ENCODE data around the gene PRF1.

Gene PRF1

DNA sequence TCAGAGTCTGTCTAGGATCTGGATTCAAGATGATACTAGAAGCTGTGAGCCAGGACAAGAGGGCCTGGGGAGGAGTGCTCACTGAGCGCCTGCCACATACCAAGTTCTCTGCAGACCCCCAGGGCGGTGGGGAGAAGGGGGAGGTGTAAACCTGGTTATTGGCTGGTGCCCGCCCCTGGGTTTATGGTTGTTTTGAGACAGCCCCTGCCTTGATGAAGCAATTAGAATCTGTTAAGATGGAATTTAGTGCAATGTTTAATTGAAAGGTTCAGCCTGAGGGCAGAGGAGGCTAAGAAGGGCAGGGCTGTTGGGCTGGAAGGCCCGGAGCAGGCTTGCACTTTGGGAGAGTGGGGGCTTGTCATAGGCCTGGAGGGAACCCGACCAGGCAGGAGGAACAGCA lies 42.7 kb downstream of the PRF1 start:
- DNase-seq (ENCODE audit: low read depth) = no peak

DNA sequence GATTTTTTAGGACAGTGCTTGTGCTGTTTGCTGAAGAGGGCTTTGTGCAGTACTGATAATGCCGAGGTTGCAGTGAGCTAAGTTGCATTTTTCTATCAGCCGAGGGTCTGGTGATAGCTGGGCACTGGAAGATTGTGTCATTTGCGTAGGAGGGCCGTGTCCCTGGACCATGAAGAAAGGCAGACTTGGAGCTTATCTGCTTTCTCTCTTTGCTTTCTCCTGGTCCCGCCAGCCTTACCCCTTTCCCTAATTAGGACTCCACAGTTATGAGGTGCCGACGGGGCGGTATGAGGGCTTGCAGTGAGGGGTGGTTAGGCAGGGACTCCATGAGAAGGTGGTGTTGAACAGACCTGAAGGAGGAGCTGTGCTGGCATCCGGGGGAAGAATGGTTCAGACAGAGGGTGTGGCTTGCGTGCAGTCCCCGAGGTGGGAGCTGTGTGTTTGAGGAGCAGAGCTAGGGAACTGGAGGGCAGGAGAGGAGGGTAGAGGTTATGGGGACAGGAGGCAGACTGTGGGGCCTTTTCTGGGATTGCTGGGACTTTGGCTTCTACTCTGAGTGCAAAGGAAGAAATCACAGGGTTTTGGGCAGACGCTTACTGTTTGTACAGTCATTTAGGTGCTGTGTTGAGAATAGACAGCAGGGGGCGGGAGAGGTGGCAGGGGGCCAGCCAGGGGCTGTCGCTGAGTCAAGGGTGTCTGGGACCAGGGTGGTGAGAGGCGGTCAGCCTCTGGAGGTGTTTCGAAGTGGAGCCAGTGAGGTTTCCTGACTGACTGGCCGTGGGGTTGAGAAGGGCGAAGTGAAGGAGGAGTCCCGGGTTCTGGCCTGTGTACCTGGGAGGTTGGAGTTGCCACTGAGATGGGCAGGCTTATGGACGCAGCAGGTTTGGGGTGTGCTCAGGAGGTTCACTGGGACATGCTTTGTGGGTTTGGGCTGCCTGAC lies 43.4 kb downstream of the PRF1 start:
- DNase-seq (ENCODE audit: low read depth) = peak; percentile 67

DNA sequence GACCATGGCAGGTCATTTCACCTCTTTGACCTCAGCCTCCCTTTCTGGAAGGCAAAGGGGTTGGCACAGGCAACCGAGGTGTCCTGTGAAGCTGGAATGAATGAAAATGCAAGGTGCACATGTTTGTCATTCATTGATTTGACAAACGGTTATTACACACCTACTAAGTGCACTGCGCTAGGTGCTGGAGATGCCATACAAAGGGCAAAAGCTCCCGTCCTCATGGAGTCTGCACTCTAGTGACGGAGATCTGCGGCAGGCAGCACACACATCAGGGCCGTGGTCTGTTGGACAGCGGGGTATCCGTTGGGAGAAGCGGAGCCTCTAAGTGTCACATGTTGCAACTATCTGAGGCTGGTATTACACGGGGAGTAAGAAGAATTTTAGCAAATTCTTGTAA lies 44.2 kb downstream of the PRF1 start:
- no peak for DNase-seq (ENCODE audit: low read depth)

DNA sequence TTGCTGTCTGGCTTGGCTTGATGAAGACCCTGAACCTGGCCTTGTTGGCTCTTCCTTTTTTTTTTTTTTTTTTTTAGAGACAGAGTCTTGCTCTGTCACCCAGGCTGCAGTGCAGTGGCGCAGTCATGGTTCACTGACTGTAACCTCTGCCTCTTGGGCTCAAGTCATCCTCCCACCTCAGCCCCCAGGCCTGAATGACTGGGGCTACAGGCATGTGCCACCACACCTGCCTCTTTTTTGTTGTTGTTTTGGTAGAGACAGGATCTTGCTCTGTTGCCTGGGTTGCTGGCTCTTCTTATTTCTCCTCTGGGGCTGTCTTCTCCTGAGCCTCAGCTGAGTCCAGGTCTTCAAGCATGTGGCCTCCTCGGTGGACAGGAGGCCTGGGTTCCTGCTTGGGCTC lies 44.7 kb downstream of the PRF1 start:
- no peak for DNase-seq (ENCODE audit: low read depth)

DNA sequence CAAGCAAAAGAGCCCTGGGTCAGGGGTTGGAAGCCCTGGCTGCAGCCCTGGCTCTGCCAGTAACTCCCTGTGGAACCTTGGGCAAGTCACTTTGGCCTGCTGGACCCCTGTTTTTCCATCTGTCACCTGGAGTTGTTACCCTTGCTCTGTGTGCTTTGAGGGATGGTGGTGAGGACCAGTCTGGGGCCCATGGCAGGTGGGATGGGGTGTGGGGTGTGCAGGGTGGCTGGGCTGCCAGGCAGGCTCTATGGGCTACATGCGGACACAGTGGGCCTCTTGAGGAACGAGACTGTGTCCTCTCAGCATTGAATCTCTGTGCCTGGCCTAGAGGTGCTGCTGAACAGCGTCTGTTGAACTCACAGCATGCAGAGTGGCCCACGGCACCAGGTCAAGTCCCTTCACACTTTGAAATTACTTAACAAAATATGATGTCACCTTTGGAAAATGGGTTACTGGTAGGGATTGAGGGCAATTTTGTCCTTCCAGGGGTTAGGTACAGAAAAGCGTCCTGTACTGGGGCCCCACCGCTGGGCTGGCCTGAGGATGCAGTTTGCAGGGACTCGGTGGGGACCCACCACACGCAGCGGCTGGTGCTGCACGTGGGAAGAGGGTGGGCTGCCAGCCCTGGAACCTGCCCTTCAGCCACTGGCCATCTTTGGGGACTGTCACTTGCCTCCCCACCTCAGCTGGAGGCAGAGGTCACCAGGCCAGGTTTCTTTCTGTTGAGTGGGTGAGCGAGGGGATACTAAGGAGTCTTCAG lies 45.3 kb downstream of the PRF1 start:
- DNase-seq (ENCODE audit: low read depth) = no peak

DNA sequence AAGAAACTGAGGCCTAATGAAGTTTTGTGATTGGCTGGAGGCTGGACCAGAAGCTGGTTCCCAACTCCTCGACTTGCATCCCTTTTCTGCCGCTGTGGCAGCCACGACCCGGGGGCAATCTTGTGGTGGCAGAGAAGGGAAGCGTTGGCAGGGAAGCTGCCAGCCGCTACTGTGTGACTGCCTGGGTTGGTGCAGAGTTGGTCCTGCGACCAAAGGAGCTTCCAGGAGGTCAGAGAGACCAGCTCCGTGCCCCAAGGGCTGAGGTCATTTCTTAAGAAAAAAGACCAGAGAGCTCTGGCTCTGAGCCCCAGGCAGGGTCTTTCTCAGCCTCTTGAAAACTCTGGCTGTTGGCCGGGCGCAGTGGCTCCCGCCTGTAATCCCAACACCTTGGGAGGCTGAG lies 47.2 kb downstream of the PRF1 start:
- DNase-seq (ENCODE audit: low read depth) = no peak

DNA sequence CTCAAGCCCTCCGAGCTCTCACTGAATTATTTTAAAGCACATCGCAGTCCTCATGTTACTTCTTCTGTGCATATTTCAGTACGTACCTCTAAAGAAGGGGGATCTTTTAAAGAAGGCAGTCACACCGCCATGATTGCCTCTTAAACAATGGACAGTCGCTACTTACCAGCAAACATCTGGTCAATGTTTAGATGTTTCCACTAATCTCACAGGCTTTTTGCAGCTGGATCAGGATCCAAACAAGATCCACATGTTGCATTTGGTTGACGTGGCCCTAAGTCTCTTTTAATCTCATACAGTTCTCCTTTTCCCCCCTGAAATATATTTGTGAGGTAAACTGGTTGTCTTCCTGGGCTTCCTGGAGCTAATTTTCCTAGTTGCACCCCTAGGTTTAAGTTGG lies 50.0 kb downstream of the PRF1 start:
- no peak for DNase-seq (ENCODE audit: low read depth)

DNA sequence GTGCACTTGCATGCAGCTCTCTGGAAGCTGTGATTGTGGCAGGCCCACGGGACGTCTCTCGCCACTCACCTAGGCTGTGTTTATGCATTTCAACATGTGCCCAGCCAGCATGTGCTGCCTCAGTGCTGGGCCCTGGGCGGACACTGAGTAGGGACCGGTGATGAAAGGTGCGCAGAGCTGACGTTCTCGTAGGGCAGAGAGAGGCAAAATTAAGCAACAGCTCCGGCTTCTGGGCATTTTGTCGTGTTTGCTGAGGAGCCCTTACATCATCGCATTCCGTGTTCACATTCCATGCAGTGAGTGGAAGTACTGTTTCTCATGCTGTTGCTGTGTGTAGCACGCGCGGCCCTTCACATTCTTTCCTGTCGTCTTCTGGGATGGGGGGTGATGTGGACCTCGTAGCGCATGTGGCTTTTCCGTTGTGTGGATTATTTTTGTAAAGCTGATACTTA lies 50.5 kb downstream of the PRF1 start:
- no peak for DNase-seq (ENCODE audit: low read depth)

DNA sequence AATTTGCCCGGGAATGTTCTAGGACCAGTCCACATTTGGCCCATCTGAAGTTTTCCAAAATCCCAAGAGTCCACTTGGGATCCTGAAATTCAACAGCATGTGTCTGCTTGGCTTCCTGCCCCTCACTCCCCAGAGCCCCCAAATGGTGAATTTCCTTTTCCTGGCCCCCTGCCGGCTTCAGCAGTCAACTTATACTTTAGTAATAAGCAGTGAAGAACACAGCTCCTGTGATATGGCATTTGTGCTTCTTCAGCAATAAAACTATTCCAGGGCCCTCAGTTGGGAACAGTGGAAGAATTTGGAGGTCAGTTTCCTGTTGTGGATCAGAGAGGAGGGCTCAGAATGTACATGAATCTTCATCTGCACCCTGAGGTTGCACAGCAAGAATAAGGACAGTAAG lies 51.1 kb downstream of the PRF1 start:
- DNase-seq (ENCODE audit: low read depth) = no peak

DNA sequence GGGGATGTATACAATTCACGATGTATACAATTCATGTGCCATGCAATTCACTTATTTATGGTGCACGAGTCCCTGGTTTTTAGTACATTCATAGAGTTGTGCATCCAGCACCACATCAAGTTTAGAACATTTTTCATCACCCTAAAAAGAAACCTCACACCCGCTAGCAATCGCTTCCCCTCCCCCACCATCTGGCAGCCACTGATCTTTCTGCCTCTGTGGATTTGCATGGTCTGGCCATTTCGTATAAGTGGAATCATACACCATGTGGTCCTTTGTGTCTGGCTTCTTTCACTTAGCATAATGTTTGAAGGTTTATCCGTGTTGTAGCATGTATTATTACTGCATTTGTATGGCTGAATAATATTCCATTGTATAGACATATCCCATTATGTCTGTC lies 52.1 kb downstream of the PRF1 start:
- DNase-seq (ENCODE audit: low read depth) = no peak

DNA sequence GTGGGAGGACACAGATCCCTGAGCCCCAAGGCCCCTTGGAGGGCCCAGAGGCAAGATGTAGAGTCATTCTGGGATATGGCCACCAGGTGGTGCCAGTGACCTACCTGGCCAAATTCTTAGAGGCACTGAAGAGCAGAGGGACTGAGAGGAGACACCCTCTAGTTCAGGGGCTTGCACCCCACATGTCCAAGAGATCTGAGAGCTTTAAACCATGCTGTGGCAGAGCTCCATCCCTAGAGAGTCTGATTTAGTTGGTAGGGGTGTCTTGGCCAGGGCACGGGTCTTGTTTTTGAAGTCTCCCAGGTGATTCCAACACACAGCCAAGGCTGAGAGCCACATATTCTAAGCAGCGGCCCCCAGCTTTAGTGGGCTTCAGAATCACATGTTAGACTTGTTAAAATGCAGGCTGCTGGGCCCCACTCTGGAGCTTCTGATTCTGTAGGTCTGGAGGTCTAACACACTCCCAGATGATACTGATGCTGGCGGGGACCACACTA lies 52.5 kb downstream of the PRF1 start:
- DNase-seq (ENCODE audit: low read depth) = peak; percentile 65

DNA sequence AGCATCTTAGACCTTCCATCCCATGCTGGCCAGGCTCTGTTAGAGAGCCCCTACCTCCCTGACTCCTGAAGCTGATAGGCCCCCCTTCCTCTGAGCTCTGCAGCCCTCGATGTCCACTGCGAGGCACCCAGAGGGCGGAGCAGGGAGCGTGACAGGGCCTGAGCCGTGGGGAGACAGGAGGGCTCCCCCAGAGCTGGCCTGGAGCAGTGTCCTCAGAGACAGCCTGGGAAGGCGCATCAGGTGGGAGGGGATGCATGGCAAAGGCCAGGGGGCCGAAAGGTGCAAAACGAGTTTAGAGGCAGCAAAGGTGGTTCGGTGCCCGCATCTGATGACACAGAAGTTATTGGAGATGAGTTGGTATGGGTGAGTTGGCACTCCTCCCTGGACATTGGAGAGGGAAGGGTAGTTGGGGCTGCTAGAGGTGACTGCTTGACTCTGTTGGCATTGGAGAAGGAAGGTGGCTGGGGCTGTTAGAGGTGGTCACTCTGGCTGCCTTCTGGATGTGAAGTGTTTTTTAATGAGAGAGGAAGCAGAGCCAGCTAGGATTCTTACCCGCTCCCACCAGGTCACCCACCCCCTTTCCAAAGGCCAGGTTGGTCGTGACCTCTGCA lies 53.1 kb downstream of the PRF1 start:
- DNase-seq (ENCODE audit: low read depth) = no peak
